H9 (cell line): Measurements from ENCODE around the gene EHD1. TPM values are rescaled to one million over a fixed set of nuclear protein-coding genes. Genes with fewer than 3 reads are reported as not detected.
A peak's percentile ranks its signal among the peaks of the same experiment; 100 is the strongest.

ENCODE experiments used
- DNase-seq: peaks from one replicate; pipeline ENCODE4 v3.0.0-alpha.2; 2017
- H2AFZ ChIP-seq: one replicate; pipeline ENCODE4 v1.6.1; 2013; ENCODE audit warnings: mild to moderate bottlenecking, low read length, control low read depth, moderate library complexity
- H2AK5ac ChIP-seq: 2 replicates; pipeline ENCODE4 v1.6.1; 2013; ENCODE audit warnings: low read length, control low read depth, mixed read lengths; ENCODE audit not compliant: insufficient read length
- H2BK120ac ChIP-seq: one replicate; pipeline ENCODE4 v1.6.1; 2013; ENCODE audit warnings: low read depth, mild to moderate bottlenecking, low read length, control low read depth, inconsistent platforms; ENCODE audit not compliant: poor library complexity, severe bottlenecking
- H2BK12ac ChIP-seq: 2 replicates; pipeline ENCODE4 v1.6.1; 2013; ENCODE audit warnings: low read length, control low read depth, mixed read lengths, low read depth; ENCODE audit not compliant: insufficient read length
- H2BK15ac ChIP-seq: 2 replicates; pipeline ENCODE4 v1.6.1; 2013; ENCODE audit warnings: low read depth, low read length, control low read depth
- H2BK20ac ChIP-seq: one replicate; pipeline ENCODE4 v1.6.1; 2013; ENCODE audit warnings: low read depth, mild to moderate bottlenecking, low read length, control low read depth, inconsistent platforms; ENCODE audit not compliant: poor library complexity, severe bottlenecking
- H2BK5ac ChIP-seq: 2 replicates; pipeline ENCODE4 v1.6.1; 2013; ENCODE audit warnings: low read length, control low read depth, mixed read lengths; ENCODE audit not compliant: insufficient read length
- H3K14ac ChIP-seq: 2 replicates; pipeline ENCODE4 v1.6.1; 2013; ENCODE audit warnings: low read length, control low read depth; ENCODE audit not compliant: insufficient read depth
- H3K18ac ChIP-seq: 2 replicates; pipeline ENCODE4 v1.6.1; 2013; ENCODE audit warnings: low read depth, mild to moderate bottlenecking, mixed read lengths, low read length, control low read depth; ENCODE audit not compliant: insufficient read length
- H3K23ac ChIP-seq: 2 replicates; pipeline ENCODE4 v1.6.1; 2013; ENCODE audit warnings: low read length, control low read depth, mixed read lengths, low read depth; ENCODE audit not compliant: insufficient read length
- H3K23me2 ChIP-seq: 2 replicates; pipeline ENCODE4 v1.6.1; 2013; ENCODE audit warnings: low read depth, mild to moderate bottlenecking, mixed read lengths, low read length, control low read depth; ENCODE audit not compliant: insufficient read length, poor library complexity, severe bottlenecking
- H3K27ac ChIP-seq: 2 replicates; pipeline ENCODE4 v1.5.1; 2013; ENCODE audit warnings: low read length, control low read depth, mixed read lengths, low read depth; ENCODE audit not compliant: insufficient read length
- H3K27me3 ChIP-seq: 2 replicates; pipeline ENCODE4 v1.6.1; 2013; ENCODE audit warnings: low read length, control low read depth, inconsistent platforms; ENCODE audit not compliant: insufficient read depth
- H3K4ac ChIP-seq: 2 replicates; pipeline ENCODE4 v1.6.1; 2013; ENCODE audit warnings: low read depth, mild to moderate bottlenecking, control low read depth, inconsistent platforms, low read length, moderate library complexity
- H3K4me1 ChIP-seq: 2 replicates; pipeline ENCODE4 v1.6.1; 2013; ENCODE audit warnings: low read length, control low read depth, inconsistent platforms; ENCODE audit not compliant: insufficient read depth
- H3K4me2 ChIP-seq: 2 replicates; pipeline ENCODE4 v1.6.1; 2013; ENCODE audit warnings: low read length, control low read depth, mixed read lengths; ENCODE audit not compliant: insufficient read length, insufficient read depth
- H3K56ac ChIP-seq: 2 replicates; pipeline ENCODE4 v1.6.1; 2013; ENCODE audit warnings: low read depth, mild to moderate bottlenecking, mixed read lengths, low read length, control low read depth; ENCODE audit not compliant: insufficient read length
- H3K79me1 ChIP-seq: 2 replicates; pipeline ENCODE4 v1.6.1; 2013; ENCODE audit warnings: low read depth, mild to moderate bottlenecking, moderate library complexity, low read length, control low read depth, inconsistent platforms; ENCODE audit not compliant: insufficient read depth, poor library complexity, severe bottlenecking
- H3K79me2 ChIP-seq: 2 replicates; pipeline ENCODE4 v1.6.1; 2013; ENCODE audit warnings: low read length, control low read depth, inconsistent platforms; ENCODE audit not compliant: insufficient read depth
- H3K9ac ChIP-seq: 2 replicates; pipeline ENCODE4 v1.6.1; 2013; ENCODE audit warnings: low read length, control low read depth, mixed read lengths; ENCODE audit not compliant: insufficient read length; ENCODE audit errors: extremely low read depth
- H3K9me3 ChIP-seq: one replicate; pipeline ENCODE4 v1.6.1; 2013; ENCODE audit warnings: low read depth, low read length, inconsistent platforms; ENCODE audit not compliant: control insufficient read depth
- H3T11ph ChIP-seq: one replicate; pipeline ENCODE4 v1.6.1; 2013; ENCODE audit warnings: mild to moderate bottlenecking, low read length, control low read depth, inconsistent platforms
- H4K20me1 ChIP-seq: one replicate; pipeline ENCODE4 v1.6.1; 2013; ENCODE audit not compliant: control insufficient read depth, insufficient read length, insufficient read depth
- H4K5ac ChIP-seq: 2 replicates; pipeline ENCODE4 v1.6.1; 2013; ENCODE audit warnings: low read depth, mild to moderate bottlenecking, mixed read lengths, low read length, control low read depth; ENCODE audit not compliant: insufficient read length
- H4K8ac ChIP-seq: replicated peaks from 2 replicates; pipeline ENCODE4 v1.6.1; 2013; ENCODE audit warnings: low read length, control low read depth, mixed read lengths, low read depth; ENCODE audit not compliant: insufficient read length
- H4K91ac ChIP-seq: 2 replicates; pipeline ENCODE4 v1.6.1; 2013; ENCODE audit warnings: low read depth, mild to moderate bottlenecking, moderate library complexity, mixed read lengths, low read length, control low read depth; ENCODE audit not compliant: insufficient read length
- H3K27ac Mint-ChIP-seq, 3 experiments: 2 replicates in 2 of 3; 3 replicates in 1 of 3; pipeline ENCODE4 v1.8.0; 2020 to 2021; ENCODE audit warnings: mixed read lengths in 3 of 3, mild to moderate bottlenecking in 1 of 3, moderate library complexity in 1 of 3
- H3K27me3 Mint-ChIP-seq: 2 replicates; pipeline ENCODE4 v1.8.0; 2021; ENCODE audit warnings: low read depth, mild to moderate bottlenecking, moderate library complexity, mixed read lengths
- H3K36me3 Mint-ChIP-seq, 3 experiments: 2 replicates in 2 of 3; 3 replicates in 1 of 3; pipeline ENCODE4 v1.8.0; 2020 to 2021; ENCODE audit warnings: low read depth in 3 of 3, mixed read lengths in 3 of 3; ENCODE audit not compliant: insufficient read depth in 1 of 3
- H3K4me1 Mint-ChIP-seq, 2 experiments: 2 replicates each; pipeline ENCODE4 v1.8.0; 2020; ENCODE audit warnings: mixed read lengths in 2 of 2
- H3K4me3 Mint-ChIP-seq, 2 experiments: 2 replicates in 1 of 2; 3 replicates in 1 of 2; pipeline ENCODE4 v1.8.0; 2020 to 2021; ENCODE audit warnings: mild to moderate bottlenecking in 2 of 2, mixed read lengths in 2 of 2, moderate library complexity in 1 of 2
- H3K9me3 Mint-ChIP-seq, 2 experiments: 2 replicates in 1 of 2; 3 replicates in 1 of 2; pipeline ENCODE4 v1.8.0; 2020; ENCODE audit warnings: mild to moderate bottlenecking in 2 of 2, mixed read lengths in 2 of 2, moderate library complexity in 1 of 2
- CTCF ChIP-seq: fragments of 200-600 bp; sonication (generic); conservative IDR thresholded peaks from 3 replicates; pipeline ENCODE4 v1.8.0; 2021; ENCODE audit warnings: antibody characterized with exemption, mild to moderate bottlenecking
- WGBS: extraction: QIAGEN DNeasy Blood & Tissue Kit; methylation state at CpG from one replicate; pipeline ENCODE4 v1.1.7; 2013; ENCODE audit warnings: missing lambda C conversion rate, low lambda C conversion rate, mixed read lengths; ENCODE audit not compliant: insufficient read length; ENCODE audit errors: extremely low coverage; 5-methylcytosine and 5-hydroxymethylcytosine counted together
- total RNA-seq: library from RNA; stranded (reverse); gene quantifications from 2 replicates; pipeline ENCODE4 v1.2.1, GENCODE V29; 2021

The EHD1 gene
- total RNA-seq, 1 experiment from 2014 or later: 31.0 TPM

DNA sequence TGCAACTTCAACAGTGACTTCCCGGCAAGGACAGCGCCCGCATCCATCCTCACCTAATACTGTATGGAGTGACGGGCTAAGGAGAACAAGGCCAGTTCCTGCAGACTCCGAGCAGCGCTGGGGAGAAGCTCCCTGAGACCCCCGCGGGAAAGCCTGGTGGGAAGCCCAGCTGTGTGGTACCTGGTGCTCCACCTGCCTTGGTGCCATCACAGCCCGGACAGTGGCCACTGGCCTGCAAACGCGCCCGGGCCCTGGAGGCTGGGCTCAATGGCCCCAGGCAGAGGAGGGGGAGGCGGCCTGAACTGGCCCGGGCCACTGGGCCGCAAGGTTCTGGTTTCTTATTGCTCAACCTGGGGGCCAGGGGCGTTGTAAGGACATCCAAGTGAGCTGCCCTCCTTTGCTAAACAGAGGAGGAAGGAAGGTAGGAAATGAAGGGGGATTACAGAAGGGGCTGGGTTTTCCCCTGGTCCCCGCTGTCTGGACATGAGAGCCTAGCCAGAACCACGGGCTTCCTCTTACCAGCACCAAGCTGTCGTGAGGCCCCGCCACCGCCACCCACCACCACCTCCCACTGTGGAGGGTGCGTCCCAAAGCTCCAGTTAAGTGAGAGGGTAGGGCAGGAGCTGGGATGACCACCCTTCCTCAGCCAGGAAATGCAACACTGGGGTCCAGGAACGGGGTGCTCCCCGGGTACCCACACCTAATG is 25.5 kb downstream of the EHD1 start:
- Mint-ChIP-seq H3K36me3 (peaks cover 2 to 14% (median 11%) of the 10 kb centered on the region in 3 experiments; a peak in 6 of 7 replicates), H3K9me3 (no peaks in the 10 kb centered on the region), H3K27me3 (no peaks in the 10 kb centered on the region), H3K4me1 (peaks cover 21 to 22% of the 10 kb centered on the region in 2 experiments), H3K4me3 (no peak overlapping the region), H3K27ac (peak overlapping the region in 1 of 3 experiments; percentile 28; a peak in 1 of 7 replicates)
- Histone ChIP-seq H3K4ac (no peak overlapping the region), H3K9ac (no peak overlapping the region), H4K20me1 (no peaks in the 10 kb centered on the region), H3K18ac (no peak overlapping the region), H3K4me2 (no peak overlapping the region), H2BK12ac (no peak overlapping the region), H3K27me3 (no peaks in the 10 kb centered on the region), H4K5ac (no peak overlapping the region), H2BK15ac (no peak overlapping the region), H3T11ph (no peak overlapping the region), H3K79me2 (no peaks in the 10 kb centered on the region), H3K23me2 (no peaks in the 10 kb centered on the region), H2AFZ (no peak overlapping the region), H3K14ac (no peak overlapping the region), H4K8ac (no peak overlapping the region), H3K56ac (no peak overlapping the region), H2BK20ac (no peak overlapping the region), H4K91ac (no peak overlapping the region), H3K27ac (no peak overlapping the region), H2BK120ac (no peak overlapping the region), H3K79me1 (no peaks in the 10 kb centered on the region), H2BK5ac (no peak overlapping the region), H2AK5ac (no peak overlapping the region), H3K9me3 (no peaks in the 10 kb centered on the region), H3K23ac (no peak overlapping the region), H3K4me1 (no peaks in the 10 kb centered on the region; the same call in 1 of the 2 replicates)
- TF ChIP-seq CTCF: no peak
- WGBS: no CpG with 5 or more reads among the region's 24 CpGs
- DNase-seq: no peak
